Small intestine (tissue), 7 donors: ENCODE measurements around the gene PNPLA2. TPM values are rescaled to one million over a fixed set of nuclear protein-coding genes. Genes with fewer than 3 reads are reported as not detected.

ENCODE experiments used
- DNase-seq, 2 donors: peaks; one replicate each; pipeline versions ENCODE4 v3.0.0 to v3.0.0-alpha.2; 2013
- FAIRE-seq: peaks from 2 replicates; lab custom pipeline; 2012; peaks lifted over from hg19 to GRCh38; lab: Jason Lieb, UNC
- H3K27ac ChIP-seq, 3 donors: one replicate each; pipeline ENCODE4 v1.5.1; 2013; ENCODE audit warnings: low read length in 2 of 3, mild to moderate bottlenecking in 2 of 3, control low read depth in 1 of 3, inconsistent platforms in 1 of 3, low read depth in 1 of 3, moderate library complexity in 1 of 3
- H3K27me3 ChIP-seq, 3 donors: one replicate each; pipeline ENCODE4 v1.6.1; 2013; ENCODE audit warnings: low read length in 3 of 3, inconsistent platforms in 1 of 3; ENCODE audit not compliant: control insufficient read depth in 3 of 3, insufficient read depth in 3 of 3
- H3K36me3 ChIP-seq, 3 donors: one replicate each; pipeline ENCODE4 v1.6.1; 2013; ENCODE audit warnings: low read length in 3 of 3, inconsistent platforms in 1 of 3, low read depth in 1 of 3, mild to moderate bottlenecking in 1 of 3, moderate library complexity in 1 of 3; ENCODE audit not compliant: control insufficient read depth in 3 of 3, insufficient read depth in 2 of 3
- H3K4me1 ChIP-seq, 3 donors: one replicate each; pipeline ENCODE4 v1.6.1; 2013; ENCODE audit warnings: low read length in 2 of 3, inconsistent platforms in 1 of 3, low read depth in 1 of 3, mild to moderate bottlenecking in 1 of 3, moderate library complexity in 1 of 3; ENCODE audit not compliant: control insufficient read depth in 3 of 3, insufficient read depth in 2 of 3
- H3K4me3 ChIP-seq, 3 donors: one replicate each; pipeline ENCODE4 v1.5.1; 2013; ENCODE audit warnings: low read length in 3 of 3, control low read depth in 1 of 3, inconsistent platforms in 1 of 3, low read depth in 1 of 3, mild to moderate bottlenecking in 1 of 3, moderate library complexity in 1 of 3
- H3K9me3 ChIP-seq, 2 donors: one replicate each; pipeline ENCODE4 v1.6.1; 2013; ENCODE audit warnings: low read depth in 1 of 2, low read length in 1 of 2; ENCODE audit not compliant: control insufficient read depth in 2 of 2, insufficient read depth in 1 of 2
- WGBS, 3 donors: extraction: QIAGEN DNeasy Blood & Tissue Kit; methylation state at CpG; one replicate each; pipeline ENCODE4 v1.1.7; 2013; 5-methylcytosine and 5-hydroxymethylcytosine counted together
- polyA plus RNA-seq, 4 donors: library from polyadenylated mRNA; stranded (reverse) in 3 of 4; unstranded in 1 of 4; fragments of 200-250 nt in 3 of 4; fragments of 120-200 nt in 1 of 4; gene quantifications; one replicate each; pipeline versions ENCODE4 v1.2.1 to v1.2.3, GENCODE V29; 2013
- donor health status: healthy with polysubstance abuse.
- donor health status: control.
- donor health status: control.
- donor health status: Bipolar disorder and iron deficiency.
- donor health status: healthy.

Gene PNPLA2
- polyA plus RNA-seq, 4 donors, result 66.2 to 250 (median 162) TPM

DNA sequence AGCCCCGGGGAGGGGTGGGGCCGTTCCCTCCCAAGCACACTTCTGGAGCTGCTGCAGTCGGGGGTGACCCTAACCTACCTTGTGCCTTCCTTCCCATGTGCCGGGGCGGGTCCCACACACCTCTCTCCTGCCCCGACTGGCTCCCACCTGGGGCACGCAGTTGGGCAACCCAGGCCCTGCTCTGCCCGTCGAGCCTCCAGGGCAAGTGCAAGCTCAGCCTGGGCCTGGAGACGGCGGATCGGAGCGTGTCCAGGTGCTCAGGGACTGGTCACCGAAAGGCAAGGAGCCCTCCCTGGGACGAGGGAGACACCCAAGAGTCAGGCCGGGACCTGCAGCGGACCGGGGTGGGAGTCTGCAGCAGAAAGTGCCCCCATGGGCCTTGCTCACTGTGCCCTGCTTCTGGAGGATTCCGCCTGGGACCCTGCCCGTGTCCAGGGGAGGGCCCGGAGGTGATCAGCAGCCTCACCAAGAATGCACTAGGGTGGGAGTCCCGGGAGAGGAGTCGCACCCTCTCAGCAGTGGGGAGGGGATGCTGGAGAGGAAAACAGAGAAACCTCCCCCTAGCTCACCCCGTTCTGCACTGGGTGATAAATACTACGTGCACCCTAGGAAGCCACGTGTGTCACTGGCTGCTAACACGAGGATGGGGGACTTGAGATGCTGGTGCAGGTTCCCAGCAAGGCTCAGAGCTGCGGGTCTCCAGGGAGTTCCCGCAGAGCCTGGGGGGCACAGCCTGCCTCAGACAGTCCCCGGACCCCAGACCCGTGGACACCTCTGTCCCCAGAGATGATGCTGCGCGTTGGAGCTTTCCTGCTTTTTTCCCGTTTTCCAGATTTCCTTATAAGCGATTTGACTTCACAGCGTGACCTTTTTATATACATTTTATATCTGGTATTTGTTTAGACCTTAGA is 36.2 kb upstream of the PNPLA2 start:
- H3K4me3 ChIP-seq, result no peak overlapping the region
- FAIRE-seq (no peak), DNase-seq (no peak)
- H3K27me3 ChIP-seq, result no peaks in the 10 kb centered on the region
- H3K36me3 ChIP-seq, result peaks cover 0 to 47% (median 0%) of the 10 kb centered on the region in 3 donors
- H3K9me3 ChIP-seq, result no peaks in the 10 kb centered on the region
- H3K4me1 ChIP-seq, result peaks cover 0 to 24% (median 3%) of the 10 kb centered on the region in 3 donors
- whole genome bisulfite sequencing, 3 donors, result 61 to 75% (median 73%) methylated on average over 34 to 36 of the region's 36 CpGs
- H3K27ac ChIP-seq, result no peak overlapping the region

DNA sequence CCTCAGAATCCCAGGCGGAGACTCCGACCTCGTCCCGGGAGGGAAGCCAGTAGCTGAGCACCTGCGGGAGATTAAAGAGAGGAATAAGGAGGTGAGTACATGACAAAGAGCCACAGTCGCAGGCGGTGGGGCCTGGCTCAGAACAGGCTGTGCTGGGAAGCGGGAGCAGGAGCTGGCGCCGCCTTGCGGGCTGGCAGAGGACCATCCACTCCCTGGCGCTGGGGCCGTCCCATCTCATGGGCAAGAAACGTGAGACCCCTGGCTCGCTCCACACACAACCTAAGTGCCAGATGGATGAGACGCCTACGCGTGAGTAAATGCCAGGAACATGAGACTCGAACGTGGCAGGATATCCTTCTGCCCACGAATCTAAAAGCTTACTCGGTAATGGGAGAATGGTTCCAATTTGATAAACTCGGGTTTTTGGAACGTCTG is 35.1 kb upstream of the PNPLA2 start:
- 7 to 26% (median 20%) methylated on average over 24 of the region's 24 CpGs for WGBS, 3 donors
- peak overlapping the region in 1 of 3 donors; percentile 3 for H3K27ac ChIP-seq
- DNase-seq, result peak; percentile 91 to 93
- H3K27me3 ChIP-seq, result peaks cover 0 to 5% (median 0%) of the 10 kb centered on the region in 3 donors
- FAIRE-seq, result no peak
- H3K9me3 ChIP-seq, result no peaks in the 10 kb centered on the region
- H3K4me1 ChIP-seq, result peaks cover 0 to 20% (median 0%) of the 10 kb centered on the region in 3 donors
- no peak overlapping the region for H3K4me3 ChIP-seq
- peaks cover 0 to 45% (median 0%) of the 10 kb centered on the region in 3 donors for H3K36me3 ChIP-seq

DNA sequence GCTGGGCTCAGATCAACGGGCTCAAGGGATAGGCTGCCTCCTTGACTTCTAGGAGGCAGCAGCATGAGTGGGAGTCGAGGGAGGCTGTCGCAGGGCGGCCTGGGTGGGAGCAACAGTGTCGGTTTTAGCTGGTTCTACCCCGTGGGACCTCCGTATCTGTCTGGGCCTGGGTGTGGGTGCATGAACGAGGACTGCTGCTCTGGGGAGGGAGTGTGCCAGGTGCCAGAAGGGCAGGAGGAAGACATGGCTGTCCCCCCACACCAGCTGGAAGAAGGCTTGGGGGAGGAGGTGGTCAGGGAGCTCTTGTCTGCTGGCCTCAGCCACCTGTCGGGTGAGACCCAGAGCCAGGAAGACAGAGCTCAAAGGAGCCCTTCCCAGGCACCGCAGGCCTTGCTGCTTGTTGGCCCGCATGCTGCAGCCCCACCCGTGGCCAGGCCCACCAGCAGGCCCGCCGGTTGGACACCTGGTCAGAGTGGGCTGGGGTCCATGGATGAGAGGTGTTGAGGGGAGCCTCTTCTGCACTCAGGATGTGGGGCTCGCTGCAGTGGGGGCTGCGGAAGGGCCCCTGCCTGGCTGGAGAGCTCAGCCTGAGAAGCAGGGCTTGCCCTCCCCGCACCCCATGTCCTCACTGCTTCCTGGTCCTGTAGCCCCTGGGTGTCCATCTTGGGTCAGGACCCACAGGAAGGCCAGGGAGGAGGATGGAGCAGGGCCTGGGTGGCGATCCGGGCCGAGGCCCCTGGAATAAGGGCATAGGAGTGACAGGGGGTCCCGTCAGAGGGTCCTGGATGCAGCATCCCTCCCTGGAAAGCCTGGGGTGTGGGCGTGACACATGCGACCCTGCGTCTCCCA is 32.3 kb upstream of the PNPLA2 start:
- FAIRE-seq (no peak), DNase-seq (no peak)
- WGBS, 3 donors, result 75 to 80% (median 79%) methylated on average over 15 to 24 of the region's 24 CpGs
- Histone ChIP-seq H3K4me1 (peaks cover 0 to 19% (median 0%) of the 10 kb centered on the region in 3 donors), H3K4me3 (no peak overlapping the region), H3K36me3 (peaks cover 0 to 29% (median 0%) of the 10 kb centered on the region in 3 donors), H3K9me3 (no peaks in the 10 kb centered on the region), H3K27me3 (peaks cover 0 to 31% (median 0%) of the 10 kb centered on the region in 3 donors), H3K27ac (no peak overlapping the region)

DNA sequence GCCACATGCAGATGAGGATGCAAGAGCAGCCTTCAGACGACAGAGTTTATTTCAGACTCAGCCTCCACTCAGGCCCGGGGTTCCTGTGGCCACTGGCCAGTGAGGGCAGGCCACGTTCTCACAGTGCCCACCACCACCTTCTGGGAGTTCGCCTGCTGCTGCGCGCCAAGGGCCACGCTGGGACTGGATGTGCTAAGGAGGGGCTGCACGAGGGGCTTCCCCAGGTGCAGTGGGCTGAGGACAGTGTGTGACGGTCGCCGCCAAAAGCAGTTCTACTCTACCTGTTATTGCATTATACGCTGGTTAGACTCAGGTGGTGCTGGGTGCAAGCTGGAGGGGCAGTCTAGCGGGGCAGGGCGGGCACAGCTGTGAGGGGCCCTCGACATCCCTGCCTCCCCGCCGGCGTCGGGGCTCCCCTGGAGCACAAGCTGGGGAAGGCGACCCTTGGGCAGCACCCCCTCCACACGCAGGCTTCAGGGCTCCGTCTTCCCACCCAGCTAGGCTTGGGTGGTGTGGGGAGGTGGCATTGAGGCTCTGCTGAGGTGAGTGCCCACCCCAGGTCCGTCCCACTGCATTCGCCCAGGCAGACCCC is 31.5 kb upstream of the PNPLA2 start:
- WGBS, 3 donors, result 83 to 88% (median 87%) methylated on average over 22 to 24 of the region's 24 CpGs
- Histone ChIP-seq H3K27me3 (peaks cover 0 to 32% (median 0%) of the 10 kb centered on the region in 3 donors), H3K36me3 (peaks cover 0 to 29% (median 0%) of the 10 kb centered on the region in 3 donors), H3K4me3 (no peak overlapping the region), H3K9me3 (no peaks in the 10 kb centered on the region), H3K4me1 (peaks cover 0 to 19% (median 0%) of the 10 kb centered on the region in 3 donors), H3K27ac (no peak overlapping the region)
- DNase-seq, result no peak
- no peak for FAIRE-seq

DNA sequence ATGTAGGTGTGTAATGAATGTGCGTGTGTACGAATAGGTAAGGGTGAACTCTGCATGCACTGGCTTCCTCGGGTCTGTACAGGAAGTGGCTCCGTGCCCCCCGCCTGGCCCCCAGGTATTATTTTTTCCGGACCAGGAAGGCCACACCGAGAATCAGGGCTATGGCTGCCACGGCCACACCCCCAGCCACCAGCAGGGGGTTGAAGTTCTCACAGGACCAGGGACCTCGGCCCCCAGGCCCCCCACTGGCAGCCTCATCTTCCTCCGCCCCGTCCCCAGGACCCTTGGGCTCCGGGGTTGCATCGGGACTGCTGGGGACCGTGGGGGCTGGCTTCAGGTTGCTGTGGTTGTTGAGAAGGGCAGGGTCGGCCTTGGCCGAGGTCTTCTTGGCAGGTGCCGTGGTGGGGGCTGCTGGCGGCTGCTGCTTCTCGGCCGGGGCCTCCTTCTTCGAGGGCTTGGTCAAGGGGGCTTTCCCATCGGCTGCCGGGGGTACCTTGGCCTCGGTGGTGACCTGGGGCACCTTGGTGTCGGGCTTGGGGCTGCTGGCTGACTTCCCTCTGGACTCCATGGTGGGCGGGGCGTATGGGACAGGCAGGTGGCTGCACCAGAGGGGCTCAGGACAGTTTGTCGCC is 30.6 kb upstream of the PNPLA2 start:
- Histone ChIP-seq H3K27me3 (peaks cover 0 to 32% (median 0%) of the 10 kb centered on the region in 3 donors), H3K4me3 (no peak overlapping the region), H3K27ac (no peak overlapping the region), H3K36me3 (peaks cover 0 to 37% (median 5%) of the 10 kb centered on the region in 3 donors), H3K4me1 (peaks cover 0 to 15% (median 0%) of the 10 kb centered on the region in 3 donors), H3K9me3 (no peaks in the 10 kb centered on the region)
- WGBS, 3 donors, result 17 to 57% (median 24%) methylated on average over 24 to 28 of the region's 28 CpGs
- no peak for FAIRE-seq
- DNase-seq, result no peak

DNA sequence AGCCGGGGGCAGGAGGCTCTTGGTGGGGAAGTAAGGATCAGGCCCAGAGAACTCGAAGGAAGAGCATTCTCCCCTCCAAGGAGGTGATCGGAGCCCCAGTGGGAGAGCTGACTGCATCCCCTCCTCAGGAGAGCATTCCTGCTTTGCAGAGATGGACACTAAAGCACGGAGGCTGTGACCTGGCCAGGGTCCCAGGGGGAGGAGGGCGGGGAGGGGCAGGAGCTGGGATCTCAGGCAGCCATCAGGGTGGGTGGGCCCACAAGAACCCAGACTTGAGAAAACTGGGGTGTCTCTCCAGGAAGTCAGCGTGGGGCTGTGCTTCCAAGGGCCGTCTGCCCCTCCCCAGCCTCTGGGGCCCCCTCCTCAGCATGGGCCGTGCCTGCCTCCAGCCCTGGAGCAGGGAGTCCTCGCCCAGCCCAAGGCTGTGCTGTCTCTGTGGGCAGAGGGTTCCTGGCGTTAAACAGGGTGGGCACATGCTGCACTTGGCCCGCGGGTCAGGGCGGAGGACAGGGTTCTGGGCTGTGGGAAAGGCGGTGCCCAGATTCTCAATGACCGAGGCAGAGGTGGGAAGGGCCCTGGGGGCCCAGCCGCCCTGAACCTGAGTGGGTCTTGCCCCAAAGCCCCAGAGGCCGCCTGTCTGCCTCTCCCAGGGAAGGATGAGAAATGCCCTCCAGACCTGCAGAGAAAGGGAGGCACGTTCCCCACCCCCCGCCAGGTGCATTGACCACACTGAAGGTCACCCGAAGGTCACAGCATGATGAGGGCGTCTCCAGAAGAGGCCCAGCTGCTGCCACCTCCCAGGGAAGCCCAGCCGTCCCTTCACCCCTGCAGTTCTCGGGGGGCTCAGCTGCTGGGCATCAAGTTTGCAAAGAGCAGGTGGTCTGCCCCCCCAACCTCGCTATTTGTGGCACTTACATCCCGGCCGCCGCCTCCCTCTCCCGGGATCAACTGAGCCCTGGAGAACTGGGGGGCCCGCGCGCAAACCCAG is 29.5 kb upstream of the PNPLA2 start:
- DNase-seq (no peak), FAIRE-seq (no peak)
- no peak overlapping the region for H3K27ac ChIP-seq
- peaks cover 0 to 46% (median 5%) of the 10 kb centered on the region in 3 donors for H3K36me3 ChIP-seq
- H3K27me3 ChIP-seq, result peaks cover 0 to 32% (median 0%) of the 10 kb centered on the region in 3 donors
- H3K9me3 ChIP-seq, result no peaks in the 10 kb centered on the region
- WGBS, 3 donors, result 15 to 31% (median 18%) methylated on average over 29 to 31 of the region's 31 CpGs
- H3K4me3 ChIP-seq, result no peak overlapping the region
- peaks cover 0 to 11% (median 0%) of the 10 kb centered on the region in 3 donors for H3K4me1 ChIP-seq

DNA sequence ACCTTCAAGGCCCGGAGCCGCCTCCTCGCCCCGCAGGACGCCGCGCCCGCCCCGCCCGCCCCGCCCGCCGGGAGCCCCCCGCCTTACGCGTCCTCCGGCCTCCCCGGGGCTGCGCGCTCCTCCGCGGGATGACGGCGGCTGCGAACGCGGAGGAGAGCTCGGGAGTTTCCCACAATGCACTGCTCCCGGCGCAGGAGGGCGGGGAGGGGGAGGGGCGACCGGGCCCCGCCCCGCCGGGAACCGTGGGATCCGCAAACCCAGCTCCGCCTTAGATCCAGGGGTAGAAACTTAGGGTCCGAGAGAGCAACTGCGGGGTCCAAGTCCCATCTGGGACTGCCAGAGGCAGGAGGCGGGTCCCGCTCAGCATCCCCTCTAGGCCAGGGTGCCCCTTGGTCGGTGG is 28.8 kb upstream of the PNPLA2 start, which contains the start of gene CEND1:
Gene CEND1 (minus strand): TSS at position 148 of the 400 bp plus-strand sequence. CDS start 1,514 bp downstream, outside the sequence.
- 3 to 5% (median 4%) methylated on average over 20 to 44 of the region's 44 CpGs for WGBS, 3 donors
- FAIRE-seq (no peak), DNase-seq (peak in 1 of 2 donors; percentile 45)
- peaks cover 0 to 16% (median 0%) of the 10 kb centered on the region in 3 donors for H3K4me1 ChIP-seq
- H3K9me3 ChIP-seq, result no peaks in the 10 kb centered on the region
- peaks cover 0 to 49% (median 5%) of the 10 kb centered on the region in 3 donors for H3K36me3 ChIP-seq
- H3K27me3 ChIP-seq, result peaks cover 0 to 32% (median 0%) of the 10 kb centered on the region in 3 donors
- no peak within 1 kb of the TSS for H3K27ac ChIP-seq
- no peak within 1 kb of the TSS for H3K4me3 ChIP-seq
